Measurements from ENCODE around the gene GPHN. TPM values are rescaled to one million over a fixed set of nuclear protein-coding genes. Genes with fewer than 3 reads are reported as not detected.

GPHN gene
- total RNA-seq, 1 donor from 2014 or later, result 25.1 TPM

DNA sequence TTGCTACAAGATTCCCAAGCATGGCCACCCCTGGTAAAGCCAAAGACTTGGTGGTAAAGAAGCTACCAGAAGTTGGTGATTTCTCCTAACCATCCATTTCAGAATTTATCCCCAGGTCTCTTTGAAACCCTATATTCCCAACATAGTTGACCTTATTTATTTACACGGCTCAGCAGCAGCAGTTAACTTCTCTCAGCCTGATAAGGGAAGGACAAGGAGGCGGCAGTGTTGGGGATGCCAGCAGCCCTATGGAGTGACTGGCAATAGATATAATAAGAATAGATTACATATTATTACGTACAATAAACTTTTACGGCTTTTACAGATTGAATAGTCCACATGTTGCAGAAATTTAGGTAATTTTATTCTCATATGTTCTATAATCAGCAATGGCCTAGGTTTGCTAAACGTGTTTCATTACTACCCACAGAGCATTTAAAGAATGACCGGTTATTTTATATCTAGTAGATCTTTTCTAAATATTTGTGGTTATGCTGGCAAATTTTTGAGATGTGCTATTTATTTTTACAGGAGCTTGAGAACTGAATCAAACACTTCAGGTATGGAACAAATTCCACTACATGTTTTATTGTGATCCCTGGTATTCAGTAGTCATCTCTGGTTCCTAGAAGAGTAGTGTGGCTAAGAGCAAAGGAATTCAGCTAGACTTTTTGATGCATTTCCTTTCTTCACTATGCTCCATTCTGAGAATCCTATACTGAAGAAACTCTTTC, 713.5 kb downstream of the GPHN start:
- DNase-seq (no peak), ATAC-seq (ENCODE audit: poor library complexity) (no peak)
- intact Hi-C loops (cut with DNase I), result no loop called here

DNA sequence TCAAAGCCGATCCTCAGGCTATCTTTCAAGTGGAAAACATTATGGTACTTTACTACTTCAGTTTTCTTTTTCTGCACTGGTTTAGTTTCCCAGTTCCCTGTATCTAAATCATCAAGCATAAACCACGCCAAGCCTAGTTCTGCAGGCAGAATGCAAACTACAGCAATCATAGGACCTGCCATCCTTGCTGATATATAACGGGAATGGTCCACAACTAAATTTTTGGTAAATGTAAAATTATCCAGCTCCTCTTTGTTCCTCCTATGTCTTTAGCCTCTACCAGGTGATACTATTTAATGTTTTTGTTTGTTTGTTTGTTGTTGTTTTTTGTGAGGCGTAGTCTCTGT, 714.0 kb downstream of the GPHN start:
- intact Hi-C loops (cut with DNase I), result no loop called here
- ATAC-seq (ENCODE audit: poor library complexity) (no peak), DNase-seq (no peak)

DNA sequence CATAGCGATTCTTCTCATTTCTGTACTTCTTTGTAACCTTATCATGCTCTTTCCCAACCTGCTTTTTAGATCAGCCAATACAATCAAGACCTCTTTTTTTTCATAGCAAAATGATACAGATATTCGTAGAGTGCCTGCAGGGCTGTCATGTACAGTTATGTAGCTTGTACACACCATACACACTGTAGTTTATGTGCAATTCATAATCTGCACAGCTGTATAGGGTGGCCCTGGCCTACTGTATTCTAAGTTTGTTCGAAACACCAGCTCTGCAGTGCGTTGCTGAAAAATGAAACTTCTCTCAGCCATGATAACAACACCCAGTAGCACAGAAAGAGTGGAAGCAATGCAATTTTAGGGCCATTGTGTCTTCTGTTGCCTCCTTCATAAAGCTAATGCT, 717.6 kb downstream of the GPHN start:
- DNase-seq (no peak), ATAC-seq (ENCODE audit: poor library complexity) (no peak)
- intact Hi-C loops (cut with DNase I), result no loop called here

DNA sequence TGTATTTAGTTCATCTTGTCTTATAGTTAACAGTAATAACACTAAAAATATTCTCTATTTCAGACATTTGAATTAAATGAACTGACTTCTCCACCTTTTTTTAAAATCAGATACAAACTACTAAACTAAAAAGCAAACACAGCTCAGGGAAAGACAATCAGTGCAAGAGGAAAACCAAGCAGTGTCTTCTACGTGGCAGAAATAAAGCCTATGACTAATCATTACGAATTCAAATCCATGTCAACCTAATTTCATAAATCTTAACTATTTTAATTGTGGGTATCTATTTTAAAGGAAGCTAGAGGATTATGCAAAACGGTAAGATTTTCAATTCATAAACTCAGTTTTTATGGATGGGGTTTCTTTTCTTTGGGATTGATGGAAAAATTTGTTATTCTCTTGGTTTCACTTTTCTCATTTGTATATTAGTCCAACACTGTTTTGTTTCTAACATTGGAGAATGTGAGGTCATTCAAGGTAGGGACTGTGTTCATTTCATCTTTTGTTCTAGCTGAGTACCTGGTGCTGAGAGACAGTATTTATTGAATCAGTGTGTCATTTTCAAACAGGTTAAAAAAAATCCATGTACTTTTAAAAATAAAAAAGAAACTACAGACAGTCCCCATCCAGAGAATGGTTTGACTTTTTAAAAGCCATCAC, 720.5 kb downstream of the GPHN start:
- no peak for DNase-seq
- ATAC-seq (ENCODE audit: poor library complexity), result no peak
- intact Hi-C loops (cut with DNase I), result no loop called here

Other genes with a start within 250 kb of the GPHN start
- gene CCDC196, start 21.8 kb upstream of the GPHN start, total RNA-seq, result not detected

Data from Right ventricle myocardium superior (tissue), 1 donor.